ENCODE measurements around the gene SPANXB1. TPM values are rescaled to one million over a fixed set of nuclear protein-coding genes. Genes with fewer than 3 reads are reported as not detected.
"Not testable (repeated sequence)": the region's sequence is repeated elsewhere in the genome, so short reads cannot be mapped to it uniquely, and the experiment has no call there.

SPANXB1 gene
- total RNA-seq = not detected

GRCh38 chrX:141002568-141002967 is at the start of gene SPANXB1:
TSS of gene SPANXB1 (plus strand) at chrX:141002594. CDS start at chrX:141002694, 100 bp downstream.
- not testable (repeated sequence) for H3K4me3 ChIP-seq, H3K4me1 ChIP-seq, H3K36me3 ChIP-seq, H3K27me3 ChIP-seq, H3K27ac ChIP-seq, ATAC-seq, H3K9me3 ChIP-seq
- WGBS, 2 donors (ENCODE audit: low coverage in 1 of 2) = 80 to 100% methylated on average over 1 to 4 of the region's 13 CpGs

GRCh38 chrX:140967036-140967435 is 35.4 kb upstream of the SPANXB1 start:
- TF ChIP-seq EP300 (IDR thresholded peaks at IDR 0.05) (no peak), POLR2A (IDR thresholded peaks at IDR 0.05) (no peak), CTCF (IDR thresholded peaks at IDR 0.05) (no peak)
- Histone ChIP-seq H3K27me3 (no peaks in the 10 kb centered on the region), H3K4me1 (no peaks in the 10 kb centered on the region), H3K36me3 (no peaks in the 10 kb centered on the region), H3K9me3 (no peaks in the 10 kb centered on the region), H3K27ac (no peak overlapping the region), H3K4me3 (no peak overlapping the region)
- WGBS, 2 donors (ENCODE audit: low coverage in 1 of 2) = 0 to 73% methylated on average over 1 to 2 of the region's 3 CpGs
- ATAC-seq = no peak

- H3K27ac ChIP-seq = no peak overlapping the region
- no peak overlapping the region for H3K4me3 ChIP-seq
- no peaks in the 10 kb centered on the region for H3K4me1 ChIP-seq
- no peak for ATAC-seq
- H3K9me3 ChIP-seq = no peaks in the 10 kb centered on the region
- 71% methylated on average over 4 of the region's 4 CpGs; no CpG with 5 or more reads in 1 of the 2 donors for WGBS, 2 donors (ENCODE audit: low coverage in 1 of 2)
- no peaks in the 10 kb centered on the region for H3K36me3 ChIP-seq
- no peaks in the 10 kb centered on the region for H3K27me3 ChIP-seq
- no peak for TF ChIP-seq POLR2A (IDR thresholded peaks at IDR 0.05)
- TF ChIP-seq POLR2AphosphoS5 (IDR thresholded peaks at IDR 0.05) = no peak
- no peak for TF ChIP-seq CTCF (IDR thresholded peaks at IDR 0.05)
- no peak for TF ChIP-seq EP300 (IDR thresholded peaks at IDR 0.05)
Observed at GRCh38 chrX:140971099-140971795, 31.1 kb upstream of the SPANXB1 start.

GRCh38 chrX:140975472-140975871 is 26.9 kb upstream of the SPANXB1 start:
- Histone ChIP-seq H3K27me3 (no peaks in the 10 kb centered on the region), H3K9me3 (no peaks in the 10 kb centered on the region), H3K4me3 (no peak overlapping the region), H3K27ac (no peak overlapping the region), H3K4me1 (no peaks in the 10 kb centered on the region), H3K36me3 (no peaks in the 10 kb centered on the region)
- 53 to 100% methylated on average over 1 to 2 of the region's 3 CpGs for WGBS, 2 donors (ENCODE audit: low coverage in 1 of 2)
- TF ChIP-seq CTCF (IDR thresholded peaks at IDR 0.05) (no peak), POLR2A (IDR thresholded peaks at IDR 0.05) (no peak), EP300 (IDR thresholded peaks at IDR 0.05) (no peak), POLR2AphosphoS5 (IDR thresholded peaks at IDR 0.05) (no peak)
- no peak for ATAC-seq

GRCh38 chrX:140980271-140980670 is 22.1 kb upstream of the SPANXB1 start:
- no peak for ATAC-seq

More at GRCh38 chrX:140980271-140980670, 22.1 kb upstream of the SPANXB1 start:
- H3K4me1 ChIP-seq = no peaks in the 10 kb centered on the region
- H3K9me3 ChIP-seq = no peaks in the 10 kb centered on the region
- H3K4me3 ChIP-seq = no peak overlapping the region
- H3K27ac ChIP-seq = no peak overlapping the region
- H3K27me3 ChIP-seq = no peaks in the 10 kb centered on the region
- WGBS, 2 donors (ENCODE audit: low coverage in 1 of 2) = 74 to 87% methylated on average over 3 of the region's 3 CpGs
- no peaks in the 10 kb centered on the region for H3K36me3 ChIP-seq
- TF ChIP-seq CTCF (IDR thresholded peaks at IDR 0.05) = no peak
- no peak for TF ChIP-seq POLR2A (IDR thresholded peaks at IDR 0.05)
- no peak for TF ChIP-seq EP300 (IDR thresholded peaks at IDR 0.05)

All from gastroesophageal sphincter (tissue), 4 donors.